A673 (cell line): Measurements from ENCODE around the gene PLK2. TPM values are rescaled to one million over a fixed set of nuclear protein-coding genes. Genes with fewer than 3 reads are reported as not detected.

Experiments used
- BruUV-seq: library from RNA; stranded (reverse); fragments of 400-500 nt; replicated peaks from 2 replicates; lab custom pipeline; 2021; lab: Mats Ljungman, UMichigan
- CTCF ChIA-PET: fragments of 300-600 bp; sonication (Branson Sonifier 250); formaldehyde crosslinking; loops from one replicate; lab custom pipeline; 2022; ENCODE audit warnings: antibody characterized with exemption; lab: Charles Lee
- POLR2A ChIA-PET: fragments of 300-600 bp; sonication (Branson Sonifier 250); formaldehyde crosslinking; loops from one replicate; lab custom pipeline; 2022; ENCODE audit warnings: antibody characterized with exemption; ENCODE audit not compliant: low non-redundant PET; lab: Charles Lee
- DNase-seq: peaks from one replicate; pipeline ENCODE4 v3.0.0-alpha.2; 2015; ENCODE audit warnings: low spot score
- H3K27ac ChIP-seq: fragments of 200-600 bp; sonication (generic); 2 replicates; pipeline ENCODE4 v1.5.1; 2016; ENCODE audit warnings: mixed run types, low read depth, mild to moderate bottlenecking, mixed read lengths, antibody characterized with exemption, low read length; ENCODE audit not compliant: poor library complexity, severe bottlenecking
- H3K27me3 ChIP-seq: fragments of 200-600 bp; sonication (generic); replicated peaks from 2 replicates; pipeline ENCODE4 v1.6.1; 2017; ENCODE audit warnings: mixed run types, low read depth, mild to moderate bottlenecking, mixed read lengths, antibody characterized with exemption, low read length; ENCODE audit not compliant: insufficient read depth, poor library complexity
- H3K36me3 ChIP-seq: fragments of 200-600 bp; sonication (generic); 2 replicates; pipeline ENCODE4 v1.6.1; 2016; ENCODE audit warnings: mixed run types, mild to moderate bottlenecking, mixed read lengths, antibody characterized with exemption, low read length; ENCODE audit not compliant: insufficient read depth, poor library complexity, severe bottlenecking
- H3K4me1 ChIP-seq: fragments of 200-600 bp; sonication (generic); 2 replicates; pipeline ENCODE4 v1.6.1; 2017; ENCODE audit warnings: mixed run types, mild to moderate bottlenecking, mixed read lengths, antibody characterized with exemption, low read length; ENCODE audit not compliant: insufficient read depth, poor library complexity, severe bottlenecking
- H3K4me3 ChIP-seq: fragments of 200-600 bp; sonication (generic); 2 replicates; pipeline ENCODE4 v1.5.1; 2016; ENCODE audit warnings: low read depth, mixed run types, mild to moderate bottlenecking, mixed read lengths, low read length; ENCODE audit not compliant: poor library complexity, severe bottlenecking
- H3K9me3 ChIP-seq: fragments of 200-600 bp; sonication (generic); 2 replicates; pipeline ENCODE4 v1.6.1; 2016; ENCODE audit warnings: mixed run types, low read depth, mild to moderate bottlenecking, mixed read lengths, antibody characterized with exemption, low read length; ENCODE audit not compliant: poor library complexity, severe bottlenecking
- EZH2 ChIP-seq: fragments of 200-600 bp; sonication (generic); IDR thresholded peaks from 2 replicates; pipeline ENCODE4 v1.6.1; 2017; ENCODE audit warnings: borderline replicate concordance, low read depth, mild to moderate bottlenecking, mixed read lengths, antibody characterized with exemption, low read length; ENCODE audit not compliant: poor library complexity, severe bottlenecking
- intact Hi-C: fragments of 100-400 bp; cut with micrococcal nuclease; formaldehyde crosslinking; loops from one replicate; pipeline ENCODE4 v1.10.0; 2022; ENCODE audit not compliant: unreplicated experiment
- total RNA-seq: library from RNA; stranded (reverse); gene quantifications from 2 replicates; pipeline ENCODE4 v1.2.3, GENCODE V29; 2021
- TF ChIP-seq, protein P1 (sequence below): fragments of 300-800, 200-600 bp; sonication (generic); conservative IDR thresholded peaks from 2 replicates; pipeline ENCODE4 v1.5.1; 2017; ENCODE audit warnings: low read depth, mild to moderate bottlenecking, antibody characterized with exemption, low read length, moderate library complexity, mixed read lengths

Gene PLK2
- total RNA-seq, 1 experiment from 2014 or later: 4.2 TPM

DNA sequence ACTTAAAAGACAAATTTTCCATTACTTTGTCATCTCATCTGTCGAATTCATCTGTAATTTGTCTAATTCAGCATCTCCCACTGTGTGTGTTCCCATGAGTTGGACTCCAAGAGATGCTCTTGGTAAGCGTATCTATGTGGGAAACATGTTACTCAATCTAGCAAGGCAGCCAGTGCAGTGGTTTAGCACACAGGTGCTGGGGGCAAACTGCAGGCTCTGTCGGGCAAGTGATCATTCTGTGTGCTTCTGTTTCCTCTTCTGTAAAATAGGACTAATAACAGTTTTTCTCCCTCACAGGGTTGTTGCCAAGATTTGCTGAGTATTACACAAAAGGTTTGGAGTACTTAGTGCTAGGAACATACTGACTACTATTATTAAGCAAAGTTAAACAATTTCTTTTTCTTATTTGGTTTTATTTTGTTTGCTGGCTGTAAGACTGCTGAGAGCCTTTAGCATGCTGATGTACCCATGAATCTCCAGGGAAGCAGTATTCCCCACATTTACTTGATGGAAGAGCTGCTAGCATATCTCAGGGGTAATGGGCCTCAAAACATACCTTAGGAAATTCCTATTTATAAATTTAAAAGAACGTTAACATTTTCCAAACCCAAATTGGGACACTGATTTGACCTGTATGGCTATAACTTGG, 30.6 kb upstream of the PLK2 start:
- Histone ChIP-seq H3K36me3 (no peaks in the 10 kb centered on the region), H3K27ac (no peak overlapping the region), H3K27me3 (no peaks in the 10 kb centered on the region), H3K9me3 (no peaks in the 10 kb centered on the region), H3K4me3 (no peak overlapping the region), H3K4me1 (no peaks in the 10 kb centered on the region)
- CTCF ChIA-PET: no interaction called here
- no TSS peak for BruUV-seq
- intact Hi-C loops: loop anchor here (10.0 kb wide), 1 partner anchor 254 kb away; no protein-coding TSS in a partner anchor
- DNase-seq: no peak
- TF ChIP-seq, protein P1, sequence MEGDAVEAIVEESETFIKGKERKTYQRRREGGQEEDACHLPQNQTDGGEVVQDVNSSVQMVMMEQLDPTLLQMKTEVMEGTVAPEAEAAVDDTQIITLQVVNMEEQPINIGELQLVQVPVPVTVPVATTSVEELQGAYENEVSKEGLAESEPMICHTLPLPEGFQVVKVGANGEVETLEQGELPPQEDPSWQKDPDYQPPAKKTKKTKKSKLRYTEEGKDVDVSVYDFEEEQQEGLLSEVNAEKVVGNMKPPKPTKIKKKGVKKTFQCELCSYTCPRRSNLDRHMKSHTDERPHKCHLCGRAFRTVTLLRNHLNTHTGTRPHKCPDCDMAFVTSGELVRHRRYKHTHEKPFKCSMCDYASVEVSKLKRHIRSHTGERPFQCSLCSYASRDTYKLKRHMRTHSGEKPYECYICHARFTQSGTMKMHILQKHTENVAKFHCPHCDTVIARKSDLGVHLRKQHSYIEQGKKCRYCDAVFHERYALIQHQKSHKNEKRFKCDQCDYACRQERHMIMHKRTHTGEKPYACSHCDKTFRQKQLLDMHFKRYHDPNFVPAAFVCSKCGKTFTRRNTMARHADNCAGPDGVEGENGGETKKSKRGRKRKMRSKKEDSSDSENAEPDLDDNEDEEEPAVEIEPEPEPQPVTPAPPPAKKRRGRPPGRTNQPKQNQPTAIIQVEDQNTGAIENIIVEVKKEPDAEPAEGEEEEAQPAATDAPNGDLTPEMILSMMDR: no peak
- no peak for TF ChIP-seq EZH2
- POLR2A ChIA-PET: no interaction called here

DNA sequence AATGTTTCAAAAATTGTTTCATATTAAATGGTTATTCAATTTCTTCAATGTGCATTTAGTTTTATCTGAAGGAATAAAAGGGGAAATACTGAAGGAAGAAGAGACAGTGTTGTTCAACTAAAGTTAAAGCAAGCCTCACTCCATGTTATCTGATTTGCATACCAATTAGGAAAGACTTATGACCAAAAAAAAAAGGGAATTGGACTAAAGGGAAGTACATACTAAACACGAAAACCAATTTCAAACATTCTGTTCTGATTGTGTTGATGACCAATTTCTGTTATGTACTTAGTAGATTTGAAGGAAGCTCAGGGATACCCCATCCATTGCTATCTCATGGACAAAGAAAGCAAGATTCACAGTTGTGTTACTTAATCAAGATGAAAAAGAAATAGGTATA, 26.4 kb upstream of the PLK2 start:
- POLR2A ChIA-PET: no interaction called here

DNA sequence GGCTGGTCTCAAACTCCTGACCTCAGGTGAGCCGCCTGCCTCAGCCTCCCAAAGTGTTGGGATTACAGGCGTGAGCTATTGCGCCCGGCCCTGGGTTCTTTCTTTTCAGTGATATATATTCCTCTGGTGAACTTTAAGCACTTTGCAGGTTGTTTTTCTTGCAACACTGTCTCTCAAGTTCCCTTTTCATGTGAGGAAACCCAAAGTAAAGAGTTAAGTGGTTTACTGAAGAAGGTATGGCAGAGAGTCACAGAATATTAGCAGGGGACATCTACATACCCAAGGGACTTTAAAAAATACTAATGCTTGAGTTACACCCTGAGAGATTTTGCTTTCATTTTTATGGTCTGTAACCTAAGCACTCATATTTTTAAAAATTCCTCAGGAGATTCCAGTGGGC, 24.6 kb upstream of the PLK2 start:
- CTCF ChIA-PET: no interaction called here
- POLR2A ChIA-PET: no interaction called here
- TF ChIP-seq, protein P1: no peak
- TF ChIP-seq EZH2: no peak
- H3K4me3 ChIP-seq: no peak overlapping the region
- H3K36me3 ChIP-seq: no peaks in the 10 kb centered on the region
- DNase-seq: no peak
- BruUV-seq: no TSS peak
- H3K9me3 ChIP-seq: no peaks in the 10 kb centered on the region
- intact Hi-C loops: no loop called here
- no peaks in the 10 kb centered on the region for H3K27me3 ChIP-seq
- no peak overlapping the region for H3K27ac ChIP-seq
- H3K4me1 ChIP-seq: no peaks in the 10 kb centered on the region

More for the DNA sequence above, 26.4 kb upstream of the PLK2 start:
- Histone ChIP-seq H3K27ac (no peak overlapping the region), H3K9me3 (no peaks in the 10 kb centered on the region), H3K36me3 (no peaks in the 10 kb centered on the region), H3K4me3 (no peak overlapping the region), H3K27me3 (no peaks in the 10 kb centered on the region), H3K4me1 (no peaks in the 10 kb centered on the region)
- TF ChIP-seq, protein P1: no peak
- TF ChIP-seq EZH2: no peak
- CTCF ChIA-PET: no interaction called here
- intact Hi-C loops: no loop called here
- DNase-seq: no peak
- no TSS peak for BruUV-seq
